Activated CD8-positive, alpha-beta memory T cell treated with anti-CD3 and anti-CD28 coated beads for 1 hour (primary cell): Measurements from ENCODE around the gene NUDT4B.
"Not testable (repeated sequence)": the region's sequence is repeated elsewhere in the genome, so short reads cannot be mapped to it uniquely, and the experiment has no call there.

Experiments
- DNase-seq, 2 donors: peaks; one replicate each; pipeline ENCODE4 v3.0.0-alpha.2; 2020; ENCODE audit warnings: low read depth in 1 of 2; ENCODE audit errors: extremely low read depth in 1 of 2

NUDT4B gene

GRCh38 chr1:148793762-148794332 is 45.3 kb downstream of the NUDT4B start:
- DNase-seq: not testable (repeated sequence)
